ENCODE data around the gene GLCCI1.
A peak's percentile ranks its signal among the peaks of the same experiment; 100 is the strongest.

The GLCCI1 gene

DNA sequence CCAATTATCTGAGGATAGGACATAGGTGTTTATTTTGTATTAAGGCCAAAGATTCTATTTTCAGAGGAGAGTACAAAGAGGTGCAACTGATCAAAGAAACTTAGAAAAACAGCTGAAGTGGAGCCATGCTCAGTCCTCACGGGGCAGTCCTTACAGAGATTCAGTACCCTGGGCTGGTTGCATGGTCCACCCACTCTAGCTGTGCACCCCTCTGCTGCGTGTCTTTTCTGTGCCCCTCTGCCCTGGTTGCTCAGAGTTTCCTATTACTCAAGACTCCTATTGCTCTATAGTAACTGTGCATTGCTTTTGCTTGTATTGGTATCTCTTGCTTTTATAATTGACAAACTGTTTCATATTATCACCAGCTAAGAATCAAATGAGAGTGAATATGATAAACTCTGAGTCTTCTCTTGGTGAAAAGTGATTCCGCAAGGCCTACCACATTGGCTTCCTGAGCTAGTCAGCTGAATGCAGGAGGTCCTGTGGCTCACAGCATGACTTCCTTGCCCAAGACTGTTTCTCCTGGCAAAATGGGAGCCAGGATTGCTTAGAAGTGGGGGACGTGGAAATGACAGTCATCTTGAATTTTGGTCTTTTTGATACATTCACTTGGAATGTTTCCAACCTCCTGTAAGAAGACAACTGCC lies 137.0 kb downstream of the GLCCI1 start:
- no peak for DNase-seq

DNA sequence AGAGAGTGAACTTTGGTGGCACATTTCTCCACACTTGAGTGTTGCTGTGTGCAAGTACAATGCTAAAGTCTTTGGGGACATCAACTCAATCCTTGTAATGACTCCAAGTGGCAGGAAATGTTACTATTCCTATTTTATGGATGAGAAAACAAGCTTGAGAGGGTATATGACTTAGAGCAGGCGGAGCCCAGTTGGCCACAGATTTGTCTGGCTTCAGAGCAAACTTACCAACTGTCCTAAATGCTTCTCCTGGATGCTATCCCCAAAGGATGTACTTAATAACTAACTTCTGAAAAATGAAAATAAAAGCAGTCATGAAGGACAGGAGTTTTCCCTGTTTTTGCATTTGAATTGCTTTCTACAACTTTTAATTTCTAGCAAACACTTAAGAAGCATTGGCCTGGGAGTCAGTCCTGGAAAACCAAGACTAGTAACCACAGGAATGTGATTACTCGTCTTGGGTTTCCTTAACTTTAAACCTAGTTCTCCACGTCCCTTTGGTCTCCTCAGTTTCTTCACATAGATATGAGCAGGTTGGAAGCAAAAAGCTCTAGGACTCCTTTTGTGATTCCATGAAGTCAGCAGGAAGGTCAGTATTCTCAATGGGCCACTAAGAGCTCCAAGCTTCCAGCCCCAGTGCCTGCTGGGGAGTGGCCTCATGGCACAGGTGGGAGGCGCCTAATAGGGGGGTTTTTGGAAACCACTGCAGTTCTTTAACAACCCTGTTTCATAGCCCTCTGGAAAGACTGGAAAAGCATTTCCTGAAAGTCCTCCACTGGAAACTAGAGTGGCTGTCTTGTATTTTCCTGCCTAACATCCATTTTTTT lies 140.8 kb downstream of the GLCCI1 start:
- no peak for DNase-seq

DNA sequence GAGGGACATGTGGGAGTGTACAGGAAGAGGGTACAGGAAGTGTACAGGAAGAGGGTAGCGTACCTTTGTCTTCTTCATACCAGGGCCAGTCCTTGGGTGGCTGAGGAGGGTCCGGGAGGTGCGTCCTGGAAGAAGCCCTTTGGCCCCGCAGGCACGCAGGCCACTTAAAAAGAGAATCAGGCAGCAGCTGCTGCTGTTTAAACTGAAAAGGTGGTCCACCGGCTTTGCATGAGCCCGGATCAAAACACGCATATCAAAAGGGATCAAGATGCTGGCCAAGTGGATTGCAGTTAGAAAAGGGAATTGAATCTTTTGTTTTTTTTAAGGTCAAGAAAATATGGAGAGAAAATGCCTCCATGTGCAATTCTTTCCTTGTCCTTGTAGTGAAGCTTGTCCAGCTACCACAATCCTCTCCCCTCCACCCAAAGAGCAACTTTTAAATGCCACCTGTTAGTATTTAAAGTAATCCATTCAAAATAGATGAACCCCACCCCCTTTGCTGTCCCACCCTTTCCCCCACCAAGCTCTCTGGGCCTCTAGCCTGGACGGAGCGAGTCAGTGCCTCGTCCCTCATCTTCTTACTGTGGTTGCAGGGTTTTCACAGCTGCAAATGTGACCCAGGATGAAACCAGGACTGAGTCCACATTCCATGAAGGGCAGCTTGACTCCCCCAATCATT lies 142.8 kb downstream of the GLCCI1 start:
- no peak for DNase-seq

DNA sequence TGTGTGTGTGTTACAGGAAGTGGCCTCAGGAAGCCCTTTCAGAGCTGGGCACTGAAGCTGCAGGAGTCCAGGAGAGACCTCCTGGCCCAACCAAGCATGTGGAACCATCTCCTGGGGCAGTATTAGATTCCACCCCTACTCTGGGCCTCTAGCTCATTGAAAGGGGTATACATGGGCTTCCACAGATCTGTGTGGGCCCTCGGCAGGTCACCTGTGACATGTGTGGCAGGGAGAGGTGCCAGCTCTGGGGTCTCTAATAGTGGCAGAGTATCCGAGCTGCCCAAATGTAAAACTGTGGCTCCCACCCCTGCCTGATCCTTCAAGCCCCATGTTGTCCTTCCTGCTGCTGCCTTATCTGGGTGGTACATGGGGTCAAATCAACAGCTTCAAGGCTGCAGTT lies 144.1 kb downstream of the GLCCI1 start:
- no peak for DNase-seq

DNA sequence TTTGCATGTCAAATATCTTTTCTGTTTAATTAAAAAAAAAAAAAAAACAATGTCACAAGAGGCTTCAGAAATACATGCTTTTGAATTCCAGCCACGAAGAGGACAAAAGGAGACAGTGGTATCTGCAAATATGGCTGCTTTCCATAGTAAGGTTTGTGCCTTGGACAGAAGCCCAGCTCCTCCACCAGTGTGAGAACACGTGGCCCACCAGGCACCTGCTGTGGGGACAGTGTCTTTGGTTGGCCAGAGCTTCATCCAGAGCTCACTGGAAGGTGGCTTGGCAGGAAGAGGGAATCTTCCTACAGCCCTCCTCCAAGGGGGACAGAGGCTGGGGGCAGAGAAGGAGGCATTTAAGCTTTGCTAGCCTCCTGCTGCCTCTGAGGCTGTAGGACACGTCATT lies 144.6 kb downstream of the GLCCI1 start:
- DNase-seq: no peak

DNA sequence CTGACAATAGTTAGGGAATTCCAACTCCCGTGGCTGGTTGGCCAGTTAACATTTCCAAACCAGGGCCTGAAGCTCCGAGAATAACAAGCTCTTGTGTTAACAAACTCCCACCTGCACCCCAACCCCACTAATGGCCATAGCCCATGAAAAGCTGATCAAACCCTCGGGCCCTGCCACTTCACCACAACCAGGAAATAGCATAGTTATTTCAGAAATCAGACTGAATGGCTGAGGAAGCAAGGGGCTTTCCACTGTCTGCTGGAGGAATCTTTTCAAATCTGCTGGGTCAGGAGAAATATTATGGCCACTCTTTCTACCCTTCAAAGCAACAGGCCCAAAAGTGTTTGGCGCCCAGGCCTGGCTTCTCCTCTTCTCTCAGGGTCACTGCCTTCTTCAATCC lies 145.6 kb downstream of the GLCCI1 start:
- no peak for DNase-seq

DNA sequence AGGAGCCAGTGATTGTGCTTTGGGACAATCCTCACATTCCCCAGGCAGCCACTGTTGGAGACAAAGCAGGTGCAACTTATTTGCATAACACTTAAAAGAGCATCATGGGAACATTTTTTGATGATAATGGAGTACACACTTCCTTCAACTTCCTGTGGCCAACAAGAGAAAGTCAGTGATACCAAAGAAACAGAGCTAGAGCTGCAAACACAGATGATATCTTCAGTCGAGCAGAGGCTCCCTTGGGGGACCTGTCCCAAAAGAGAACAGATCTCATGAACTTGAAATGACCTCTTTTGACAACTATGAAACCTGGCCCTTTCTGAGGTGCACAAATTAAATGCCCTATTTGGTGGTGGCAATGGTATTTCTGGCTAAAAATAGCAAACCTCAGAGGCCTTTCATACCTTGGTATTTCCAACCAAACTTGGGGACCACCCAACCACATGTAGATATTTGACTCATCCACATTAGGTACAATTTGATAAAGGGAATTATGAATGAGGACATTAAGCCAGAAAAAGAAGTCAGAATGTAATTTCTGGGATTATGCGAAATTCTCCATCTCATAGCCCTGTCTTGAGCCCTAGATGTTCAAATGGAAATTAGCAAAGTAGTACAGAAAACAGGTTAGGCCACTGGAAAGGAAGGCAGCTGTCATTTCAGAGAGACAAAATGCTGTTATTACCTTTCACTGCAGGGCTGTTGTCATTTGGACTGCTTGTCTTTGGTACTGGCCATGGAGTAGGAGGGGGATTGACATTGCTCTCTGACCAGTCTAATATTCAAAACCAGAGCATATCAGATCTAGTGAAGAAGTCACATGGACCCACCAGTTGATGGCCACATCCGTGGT lies 147.2 kb downstream of the GLCCI1 start:
- DNase-seq: no peak

DNA sequence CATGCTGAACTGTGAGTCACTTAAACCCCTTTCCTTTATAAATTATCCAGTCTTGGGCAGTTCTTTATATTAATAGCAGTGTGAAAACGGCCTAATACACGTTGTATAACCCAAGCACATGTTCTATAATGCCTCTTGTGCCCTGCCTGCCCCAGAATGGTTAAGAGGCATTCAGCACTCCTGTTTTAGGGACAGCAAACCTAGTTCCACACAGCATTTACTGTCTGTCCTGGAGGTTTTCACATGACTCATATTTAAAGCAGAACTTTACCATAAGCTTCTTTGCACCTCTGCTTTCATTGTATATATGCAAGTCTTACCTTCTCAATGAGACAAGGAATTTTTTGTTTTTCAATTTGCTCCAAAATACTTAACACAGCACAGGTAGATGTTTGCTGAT lies 148.6 kb downstream of the GLCCI1 start:
- DNase-seq: no peak

DNA sequence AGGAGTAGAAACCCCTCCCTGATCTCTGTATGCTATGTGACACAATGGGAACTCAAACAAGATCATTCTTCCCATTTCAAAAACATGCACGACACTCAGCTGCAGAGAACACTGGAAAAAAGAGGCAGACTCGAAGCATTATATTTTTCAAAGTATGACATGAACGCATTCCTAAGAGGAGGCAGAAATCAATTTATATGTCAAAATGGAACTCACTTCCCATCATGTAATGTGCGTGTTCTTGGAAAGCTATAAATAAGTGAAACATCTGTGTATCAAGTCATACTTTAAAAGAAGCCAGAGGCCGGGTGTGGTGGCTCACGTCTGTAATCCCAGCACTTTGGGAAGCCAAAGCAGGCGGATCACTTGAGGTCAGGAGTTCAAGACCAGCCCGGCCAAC lies 150.7 kb downstream of the GLCCI1 start:
- no peak for DNase-seq

DNA sequence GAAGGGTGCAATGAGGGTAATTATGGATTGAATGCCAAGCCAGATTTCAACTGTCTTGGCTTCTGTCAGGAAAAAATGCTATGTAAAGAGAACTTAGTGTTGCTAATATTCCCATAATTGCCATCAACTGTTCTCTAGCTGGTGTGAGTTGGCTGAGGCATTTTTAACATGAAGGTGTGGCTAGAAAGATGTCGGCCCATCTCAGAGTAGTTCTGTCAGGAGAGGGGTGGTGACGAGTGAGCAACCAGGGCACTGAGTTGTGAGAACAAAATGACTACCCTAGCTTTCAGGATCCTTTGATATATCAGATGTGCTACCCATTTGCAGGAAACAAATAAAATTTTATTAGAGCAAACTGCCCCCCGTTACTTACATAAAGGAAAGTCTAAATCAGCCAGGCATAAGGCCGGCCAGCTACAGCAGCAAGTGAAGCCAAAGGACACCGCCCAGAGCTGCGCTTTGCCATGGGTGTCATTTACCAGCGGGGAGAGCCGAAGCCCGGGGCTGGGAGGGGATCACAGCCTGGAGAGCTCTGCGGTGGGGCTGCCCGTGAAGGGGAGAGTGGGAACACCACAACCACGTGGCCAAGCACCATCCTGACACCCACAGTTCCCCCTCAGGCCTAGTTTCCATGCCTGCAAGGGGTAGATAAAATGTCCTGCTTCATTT lies 151.9 kb downstream of the GLCCI1 start:
- no peak for DNase-seq

DNA sequence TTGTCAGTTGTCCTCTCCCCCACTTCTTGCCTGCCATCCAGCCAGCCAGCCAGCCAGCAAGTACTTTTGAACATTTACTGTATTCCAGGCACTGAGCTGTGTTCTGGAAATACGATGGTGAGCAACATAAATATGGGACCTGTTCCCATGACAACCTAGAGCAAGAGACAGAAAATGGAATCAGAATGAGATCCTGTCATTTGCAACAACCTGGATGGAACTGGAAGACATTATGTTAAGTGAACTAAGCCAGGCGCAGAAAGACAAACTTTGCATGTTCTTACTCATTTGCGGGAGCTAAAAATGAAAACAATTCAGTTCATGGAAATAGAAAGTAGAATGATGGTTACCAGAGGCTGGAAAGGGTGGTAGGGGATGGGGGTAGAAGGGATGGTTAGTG lies 152.6 kb downstream of the GLCCI1 start:
- no peak for DNase-seq

DNA sequence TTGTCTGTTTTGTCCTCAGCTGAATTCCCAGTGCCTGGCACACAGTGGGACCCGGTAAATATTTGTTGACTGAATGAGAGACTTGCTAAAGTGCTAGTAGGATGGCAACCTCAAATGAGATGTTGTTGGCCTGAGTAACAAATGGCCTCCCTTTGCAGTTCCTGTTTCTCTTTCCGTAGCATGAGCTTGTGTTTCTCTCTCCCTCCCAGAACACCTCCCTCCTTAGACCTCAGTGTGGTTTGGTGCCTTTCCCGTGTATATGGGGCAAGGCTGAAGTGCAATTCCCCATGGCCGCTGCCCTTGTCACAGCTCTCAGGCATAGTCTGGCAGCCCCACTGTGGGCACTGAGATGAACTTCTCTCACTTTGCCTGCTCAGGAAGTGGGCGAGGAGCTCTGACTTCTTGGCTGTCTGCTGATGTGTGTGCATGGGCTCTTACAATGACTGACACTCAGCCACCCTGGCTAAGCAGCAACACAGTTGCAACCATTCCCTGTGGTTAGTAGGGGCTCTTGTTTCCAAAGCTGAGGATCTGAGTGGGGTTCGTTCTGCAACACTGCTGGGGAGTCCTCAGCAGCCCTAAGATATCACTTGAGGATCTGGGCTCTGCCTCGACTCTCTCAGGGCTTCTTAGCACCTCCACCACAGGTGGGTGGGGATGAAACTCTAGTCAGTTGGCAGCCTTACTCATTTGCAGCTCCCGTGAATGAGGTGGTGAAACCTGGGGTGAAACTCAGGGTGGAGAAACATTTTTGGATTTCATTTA lies 157.3 kb downstream of the GLCCI1 start:
- peak; percentile 63 for DNase-seq

DNA sequence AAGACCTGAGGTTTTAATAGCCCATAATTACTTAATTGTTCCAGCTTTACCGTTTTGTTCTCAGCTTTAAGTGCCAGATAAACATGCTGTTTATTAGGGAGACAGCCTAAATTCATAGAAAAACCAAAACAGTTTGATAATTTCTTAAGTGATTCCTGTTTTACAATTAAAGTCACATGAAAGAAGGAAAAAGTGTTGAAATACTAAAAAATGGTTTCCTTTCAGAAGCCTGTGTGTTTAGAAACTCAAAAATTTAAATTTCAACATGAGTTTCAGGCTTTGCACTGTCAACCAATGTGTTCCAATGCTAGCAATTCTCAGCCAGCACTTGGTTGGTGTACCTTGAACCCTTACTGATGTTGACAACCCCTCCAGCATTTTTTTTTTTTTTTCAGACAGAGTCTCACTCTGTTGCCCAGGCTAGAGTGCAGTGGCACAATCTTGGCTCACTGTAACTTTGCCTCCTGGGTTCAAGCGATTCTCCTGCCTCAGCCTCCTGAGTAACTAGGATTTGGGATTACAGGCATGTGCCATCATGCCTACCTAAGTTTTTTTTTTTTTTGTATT lies 158.1 kb downstream of the GLCCI1 start:
- DNase-seq: no peak

DNA sequence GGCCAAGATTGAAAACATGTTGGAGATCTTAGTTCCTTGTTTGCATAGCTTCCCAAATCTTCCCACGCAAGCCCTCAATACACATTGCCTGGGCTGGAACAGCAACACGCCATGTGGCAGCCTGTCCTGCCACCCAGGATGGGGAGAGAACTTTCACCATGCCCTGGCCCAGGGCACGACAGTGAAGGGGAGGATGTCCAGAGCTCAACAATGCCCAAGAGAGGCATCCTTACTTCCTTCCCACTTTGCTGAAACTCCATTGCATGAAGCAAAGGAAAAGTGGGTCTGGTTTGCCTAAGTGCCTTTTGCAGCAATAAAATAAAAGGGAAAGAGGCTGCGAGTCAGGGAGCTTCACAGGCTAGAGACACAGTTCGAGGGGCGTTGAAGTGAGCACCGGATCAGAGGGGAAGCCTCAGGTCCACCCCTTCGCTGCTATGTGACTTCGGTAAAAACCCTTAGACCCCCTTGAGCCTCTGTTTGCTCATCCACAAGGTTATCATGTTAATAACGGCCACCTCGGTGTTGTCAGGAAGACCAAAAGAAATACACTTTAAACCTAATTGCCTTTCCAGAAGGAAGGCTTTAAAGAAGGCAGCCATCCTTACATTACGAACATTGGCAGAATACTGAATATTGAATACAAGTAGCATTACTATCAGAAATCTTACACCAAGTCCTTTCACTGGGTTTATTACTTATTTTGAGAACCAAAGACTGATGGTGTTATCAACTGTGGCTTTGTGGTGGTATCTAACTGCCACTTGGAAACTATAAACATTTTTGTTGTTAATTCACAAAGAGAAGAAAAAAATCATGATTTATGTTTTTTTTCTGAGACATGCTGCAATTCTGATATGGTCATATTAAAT lies 160.1 kb downstream of the GLCCI1 start:
- no peak for DNase-seq

DNA sequence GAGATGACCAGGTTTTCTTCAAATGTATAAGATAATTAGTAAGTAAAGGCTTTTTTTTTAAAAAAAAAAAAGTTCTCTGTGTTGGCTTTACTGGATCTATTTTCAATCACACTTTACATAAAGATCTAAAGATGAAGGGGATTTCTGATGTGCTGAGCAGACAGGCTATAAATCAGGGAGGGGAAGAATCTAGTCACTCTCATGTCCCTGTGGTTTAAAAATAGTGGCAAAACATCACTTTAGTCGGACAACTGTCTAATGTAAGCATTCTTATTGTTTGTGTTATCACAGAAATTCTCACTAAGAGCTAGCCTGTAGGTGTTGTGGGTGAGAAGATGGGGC lies 160.7 kb downstream of the GLCCI1 start:
- DNase-seq: no peak

DNA sequence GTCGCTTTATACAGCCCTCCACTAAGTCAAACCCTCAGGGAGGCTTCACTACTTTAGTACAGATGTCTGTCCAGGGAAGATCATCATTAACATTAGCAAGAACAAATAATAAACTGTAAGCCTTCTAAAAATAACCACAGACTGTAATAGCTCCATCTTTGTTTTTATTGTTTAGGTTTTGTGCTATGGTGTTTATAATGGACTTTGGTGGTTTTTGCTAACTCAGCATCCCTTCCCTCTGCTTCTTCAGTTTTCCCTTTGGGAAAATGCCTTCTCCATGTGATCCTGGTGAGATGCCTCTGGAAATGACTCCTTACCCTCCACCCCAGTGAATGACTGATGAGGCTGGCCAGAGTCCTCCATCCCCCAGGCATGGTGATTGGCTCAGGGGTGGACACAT lies 162.1 kb downstream of the GLCCI1 start:
- DNase-seq: no peak

DNA sequence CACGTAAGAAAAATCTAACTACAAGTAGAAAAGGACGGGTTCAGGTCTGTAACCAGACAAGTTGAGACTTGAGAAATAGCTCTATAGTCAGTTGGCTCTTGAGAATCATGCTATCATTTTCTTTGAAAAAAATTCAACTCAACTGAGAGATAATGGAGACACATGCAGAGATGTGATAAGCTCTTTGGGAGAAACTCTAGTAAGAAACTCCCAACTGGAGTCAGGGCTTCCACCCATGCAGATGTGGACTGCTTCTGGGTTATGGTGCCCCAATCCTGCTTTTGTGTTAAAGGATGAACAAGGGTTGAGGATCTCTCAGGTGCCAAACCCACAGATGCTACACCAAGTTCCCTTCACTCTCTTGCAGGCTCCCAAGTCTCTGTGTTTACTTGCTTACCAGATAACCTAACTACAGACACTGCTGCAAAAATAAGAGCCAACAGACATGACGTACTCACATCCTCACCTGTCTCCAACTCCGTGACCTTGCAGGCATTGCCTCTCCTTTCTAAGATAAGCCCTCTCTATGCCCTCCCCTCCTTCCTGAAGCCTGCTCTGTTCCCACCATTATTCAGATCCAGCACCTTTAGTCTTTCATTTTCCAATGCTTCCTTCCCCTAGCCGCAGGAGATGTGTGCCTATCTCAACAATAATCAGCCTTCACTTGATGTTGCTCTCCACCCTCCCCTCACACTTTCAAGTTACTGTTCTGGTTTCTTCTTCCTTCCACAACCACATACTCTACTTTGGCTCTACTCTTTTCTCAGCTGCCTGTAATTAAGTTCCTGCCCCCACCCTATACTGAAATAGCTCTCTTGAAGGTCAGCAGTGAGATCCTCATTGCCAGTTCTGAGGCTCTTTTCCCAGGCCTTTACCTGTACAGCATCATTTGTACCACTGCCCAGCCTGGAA lies 163.4 kb downstream of the GLCCI1 start:
- DNase-seq: no peak

DNA sequence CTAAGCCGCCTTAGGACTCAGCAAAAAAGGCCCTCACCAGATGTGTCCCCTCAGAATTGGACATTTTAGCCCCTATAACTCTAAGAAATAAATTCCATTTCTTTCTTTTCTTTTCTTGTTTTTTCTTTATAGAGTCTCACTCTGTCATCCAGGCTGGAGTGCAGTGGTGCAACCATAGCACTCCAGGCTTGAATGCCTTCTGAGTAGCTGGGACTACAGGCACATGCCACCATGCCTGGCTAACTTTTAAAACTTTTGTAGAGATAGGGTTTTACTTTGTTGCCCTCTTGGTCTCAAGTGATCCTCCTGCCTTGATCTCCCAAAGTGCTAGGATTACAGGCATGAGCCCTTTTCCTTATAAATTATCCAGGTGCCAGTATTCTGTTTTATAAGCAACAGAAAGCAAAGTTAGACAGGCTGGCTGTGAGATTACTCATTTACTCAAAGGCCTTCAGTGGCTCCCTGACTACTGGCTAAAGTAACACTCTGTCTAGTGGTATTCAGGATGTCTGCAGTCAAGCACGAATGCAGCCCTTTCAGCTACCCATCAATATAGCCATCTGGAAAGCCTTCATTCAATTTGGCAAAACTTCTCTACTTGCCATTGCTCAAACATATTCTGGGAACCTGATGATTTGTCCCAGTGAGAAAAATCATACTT lies 164.7 kb downstream of the GLCCI1 start:
- no peak for DNase-seq
